GM19351 (cell line): ENCODE measurements around the gene MRGPRF.

Experiments
- ATAC-seq: cut with Tn5 transposase; IDR thresholded peaks from one replicate; pipeline ENCODE4 v1.9.1; 2021; ENCODE audit warnings: mild to moderate bottlenecking, moderate library complexity; ENCODE audit not compliant: unreplicated experiment

MRGPRF gene

GRCh38 chr11:69030301-69030700 is 17.3 kb upstream of the MRGPRF start:
- ATAC-seq = no peak

GRCh38 chr11:69027704-69028372 is 14.8 kb upstream of the MRGPRF start:
- ATAC-seq = no peak

GRCh38 chr11:69024509-69024908 is 11.5 kb upstream of the MRGPRF start:
- no peak for ATAC-seq

GRCh38 chr11:69022260-69022659 is 9.2 kb upstream of the MRGPRF start:
- ATAC-seq = no peak

GRCh38 chr11:69018924-69019323 is 5.9 kb upstream of the MRGPRF start:
- no peak for ATAC-seq

GRCh38 chr11:69017951-69018350 is 4.9 kb upstream of the MRGPRF start:
- ATAC-seq = no peak

GRCh38 chr11:69014898-69015549 is 2.0 kb upstream of the MRGPRF start:
- ATAC-seq = no peak

GRCh38 chr11:69014084-69014851 is 1.2 kb upstream of the MRGPRF start:
- no peak for ATAC-seq

GRCh38 chr11:69012092-69013008 is 696 bp downstream of the MRGPRF start:
- no peak for ATAC-seq

GRCh38 chr11:69011624-69012091 is 1.4 kb downstream of the MRGPRF start:
- no peak for ATAC-seq

- no peak for ATAC-seq
Measured at GRCh38 chr11:69010964-69011623, 2.0 kb downstream of the MRGPRF start.

GRCh38 chr11:69010361-69010891 is 2.6 kb downstream of the MRGPRF start:
- no peak for ATAC-seq

GRCh38 chr11:69009441-69010211 is 3.4 kb downstream of the MRGPRF start:
- ATAC-seq = no peak

- ATAC-seq = no peak
Measured at GRCh38 chr11:69008737-69009440, 4.2 kb downstream of the MRGPRF start.

- ATAC-seq = no peak
Measured at GRCh38 chr11:69007975-69008381, 5.1 kb downstream of the MRGPRF start.

GRCh38 chr11:69006816-69007215 is 6.2 kb downstream of the MRGPRF start:
- ATAC-seq = no peak

- no peak for ATAC-seq
Measured at GRCh38 chr11:69005631-69006368, 7.2 kb downstream of the MRGPRF start.

- ATAC-seq = no peak
Measured at GRCh38 chr11:69005183-69005630, 7.8 kb downstream of the MRGPRF start.
